Renal pelvis (tissue), 4 donors: Measurements from ENCODE around the gene FBXO36. TPM values are rescaled to one million over a fixed set of nuclear protein-coding genes. Genes with fewer than 3 reads are reported as not detected.
"Not testable (repeated sequence)": the region's sequence is repeated elsewhere in the genome, so short reads cannot be mapped to it uniquely, and the experiment has no call there.

ENCODE experiments used
- DNase-seq: peaks from one replicate; pipeline ENCODE4 v3.0.0-alpha.2; 2013
- polyA plus RNA-seq, 3 donors: library from polyadenylated mRNA; unstranded; fragments of 120-200 nt; gene quantifications; one replicate each; pipeline ENCODE4 v1.2.1, GENCODE V29; 2013; ENCODE audit not compliant: insufficient read length in 3 of 3

FBXO36 gene
- polyA plus RNA-seq, 3 donors, result 5.9 to 7.8 (median 7.3) TPM

GRCh38 chr2:229905601-229906000 is 16.7 kb upstream of the FBXO36 start:
- DNase-seq, result no peak

- DNase-seq, result no peak
Measured at GRCh38 chr2:229909090-229909489, 13.2 kb upstream of the FBXO36 start.

- DNase-seq, result no peak
Measured at GRCh38 chr2:229910147-229910831, 12.0 kb upstream of the FBXO36 start.

- no peak for DNase-seq
Measured at GRCh38 chr2:229910832-229911412, 11.4 kb upstream of the FBXO36 start.

- DNase-seq, result no peak
Measured at GRCh38 chr2:229914171-229914570, 8.1 kb upstream of the FBXO36 start.

- DNase-seq, result no peak
Measured at GRCh38 chr2:229917793-229918192, 4.5 kb upstream of the FBXO36 start.

GRCh38 chr2:229920011-229920641 is 2.2 kb upstream of the FBXO36 start:
- DNase-seq, result no peak

- peak; percentile 69 for DNase-seq
Measured at GRCh38 chr2:229921101-229921891, 1.0 kb upstream of the FBXO36 start.

GRCh38 chr2:229921892-229922448 is 333 bp upstream of the FBXO36 start, which contains the start of gene TRIP12:
TRIP12 (minus strand) TSS chr2:229922009; CDS start chr2:229880079, 41,930 bp downstream.
- DNase-seq, result peak; percentile 96

- DNase-seq, result not testable (repeated sequence)
Measured at GRCh38 chr2:229924541-229924940, 2.2 kb downstream of the FBXO36 start.

- DNase-seq, result no peak
Measured at GRCh38 chr2:229925201-229925600, 2.9 kb downstream of the FBXO36 start.

GRCh38 chr2:229927817-229928321 is 5.6 kb downstream of the FBXO36 start:
- DNase-seq, result no peak

- DNase-seq, result no peak
Measured at GRCh38 chr2:229930656-229931055, 8.4 kb downstream of the FBXO36 start.

- DNase-seq, result no peak
Measured at GRCh38 chr2:229931241-229931640, 8.9 kb downstream of the FBXO36 start.

- no peak for DNase-seq
Measured at GRCh38 chr2:229937537-229937936, 15.2 kb downstream of the FBXO36 start.

GRCh38 chr2:229942671-229943070 is 20.4 kb downstream of the FBXO36 start:
- no peak for DNase-seq

- no peak for DNase-seq
Measured at GRCh38 chr2:229943171-229943570, 20.9 kb downstream of the FBXO36 start.

- no peak for DNase-seq
Measured at GRCh38 chr2:229943770-229944449, 21.6 kb downstream of the FBXO36 start.

GRCh38 chr2:229945975-229946374 is 23.7 kb downstream of the FBXO36 start:
- DNase-seq, result no peak

GRCh38 chr2:229947544-229947943 is 25.2 kb downstream of the FBXO36 start:
- no peak for DNase-seq

GRCh38 chr2:229952256-229952835 is 30.0 kb downstream of the FBXO36 start:
- DNase-seq, result no peak
